Central memory CD8-positive, alpha-beta T cell (primary cell): ENCODE results near the gene PACRG.

Experiments
- ATAC-seq: fragments of 150-1000 bp; cut with Tn5 transposase; replicated peaks from 2 replicates; pipeline ENCODE4 v1.10.0; 2022; ENCODE audit warnings: mild to moderate bottlenecking, moderate FRiP score, moderate number of reproducible peaks; ENCODE audit not compliant: poor library complexity, severe bottlenecking; ENCODE audit errors: extremely low read depth
- DNase-seq, 2 donors: peaks; one replicate each; pipeline ENCODE4 v3.0.0; 2021; ENCODE audit warnings: low spot score in 2 of 2
- H3K27ac Mint-ChIP-seq: one replicate; pipeline ENCODE4 v1.8.0; 2022; ENCODE audit warnings: low read depth, mild to moderate bottlenecking, moderate library complexity, mixed read lengths
- H3K27me3 Mint-ChIP-seq: one replicate; pipeline ENCODE4 v1.8.0; 2022; ENCODE audit warnings: mixed read lengths
- H3K36me3 Mint-ChIP-seq: one replicate; pipeline ENCODE4 v1.8.0; 2022; ENCODE audit warnings: mild to moderate bottlenecking, moderate library complexity, mixed read lengths; ENCODE audit not compliant: insufficient read depth
- H3K4me1 Mint-ChIP-seq: one replicate; pipeline ENCODE4 v1.8.0; 2022; ENCODE audit warnings: mixed read lengths
- H3K4me3 Mint-ChIP-seq: one replicate; pipeline ENCODE4 v1.8.0; 2022; ENCODE audit warnings: mild to moderate bottlenecking, moderate library complexity, mixed read lengths
- H3K9me3 Mint-ChIP-seq: one replicate; pipeline ENCODE4 v1.8.0; 2022; ENCODE audit warnings: mixed read lengths

The PACRG gene

GRCh38 chr6:163063561-163063960, 335.8 kb downstream of the PACRG start:
- H3K4me1 Mint-ChIP-seq = no peaks in the 10 kb centered on the region
- no peaks in the 10 kb centered on the region for H3K36me3 Mint-ChIP-seq
- peaks cover 15% of the 10 kb centered on the region for H3K9me3 Mint-ChIP-seq
- H3K27ac Mint-ChIP-seq = no peak overlapping the region
- H3K4me3 Mint-ChIP-seq = no peak overlapping the region
- ATAC-seq = no peak
- DNase-seq = no peak
- H3K27me3 Mint-ChIP-seq = peaks cover 10% of the 10 kb centered on the region

- no peaks in the 10 kb centered on the region for H3K36me3 Mint-ChIP-seq
- ATAC-seq (no peak), DNase-seq (no peak)
- no peak overlapping the region for H3K27ac Mint-ChIP-seq
- H3K4me3 Mint-ChIP-seq = no peak overlapping the region
- peaks cover 10% of the 10 kb centered on the region for H3K27me3 Mint-ChIP-seq
- no peaks in the 10 kb centered on the region for H3K4me1 Mint-ChIP-seq
- H3K9me3 Mint-ChIP-seq = peaks cover 18% of the 10 kb centered on the region
Observed at GRCh38 chr6:163064397-163064796, 336.6 kb downstream of the PACRG start.

GRCh38 chr6:163066200-163066599, 338.4 kb downstream of the PACRG start:
- Mint-ChIP-seq H3K9me3 (peaks cover 23% of the 10 kb centered on the region), H3K27ac (no peak overlapping the region), H3K27me3 (peaks cover 10% of the 10 kb centered on the region), H3K4me1 (no peaks in the 10 kb centered on the region), H3K36me3 (no peaks in the 10 kb centered on the region), H3K4me3 (no peak overlapping the region)
- DNase-seq (no peak), ATAC-seq (no peak)

GRCh38 chr6:163077134-163077533, 349.4 kb downstream of the PACRG start:
- Mint-ChIP-seq H3K27ac (no peak overlapping the region), H3K36me3 (no peaks in the 10 kb centered on the region), H3K4me3 (no peak overlapping the region), H3K9me3 (no peaks in the 10 kb centered on the region), H3K4me1 (no peaks in the 10 kb centered on the region), H3K27me3 (no peaks in the 10 kb centered on the region)
- DNase-seq (no peak), ATAC-seq (no peak)

GRCh38 chr6:163078712-163079111, 350.9 kb downstream of the PACRG start:
- ATAC-seq (no peak), DNase-seq (no peak)
- H3K36me3 Mint-ChIP-seq = no peaks in the 10 kb centered on the region
- H3K4me1 Mint-ChIP-seq = no peaks in the 10 kb centered on the region
- no peak overlapping the region for H3K27ac Mint-ChIP-seq
- H3K27me3 Mint-ChIP-seq = no peaks in the 10 kb centered on the region
- H3K4me3 Mint-ChIP-seq = no peak overlapping the region
- no peaks in the 10 kb centered on the region for H3K9me3 Mint-ChIP-seq

GRCh38 chr6:163080228-163080627, 352.5 kb downstream of the PACRG start:
- no peaks in the 10 kb centered on the region for H3K36me3 Mint-ChIP-seq
- H3K9me3 Mint-ChIP-seq = no peaks in the 10 kb centered on the region
- H3K4me1 Mint-ChIP-seq = no peaks in the 10 kb centered on the region
- H3K4me3 Mint-ChIP-seq = no peak overlapping the region
- DNase-seq (no peak), ATAC-seq (no peak)
- no peak overlapping the region for H3K27ac Mint-ChIP-seq
- no peaks in the 10 kb centered on the region for H3K27me3 Mint-ChIP-seq

GRCh38 chr6:163083141-163083540, 355.4 kb downstream of the PACRG start:
- Mint-ChIP-seq H3K9me3 (peaks cover 8% of the 10 kb centered on the region), H3K4me3 (no peak overlapping the region), H3K36me3 (no peaks in the 10 kb centered on the region), H3K27ac (no peak overlapping the region), H3K27me3 (no peaks in the 10 kb centered on the region), H3K4me1 (no peaks in the 10 kb centered on the region)
- ATAC-seq (no peak), DNase-seq (no peak)

GRCh38 chr6:163085426-163085825, 357.7 kb downstream of the PACRG start:
- H3K36me3 Mint-ChIP-seq = no peaks in the 10 kb centered on the region
- no peak overlapping the region for H3K27ac Mint-ChIP-seq
- H3K27me3 Mint-ChIP-seq = no peaks in the 10 kb centered on the region
- no peaks in the 10 kb centered on the region for H3K4me1 Mint-ChIP-seq
- H3K4me3 Mint-ChIP-seq = no peak overlapping the region
- ATAC-seq (no peak), DNase-seq (no peak)
- peaks cover 8% of the 10 kb centered on the region for H3K9me3 Mint-ChIP-seq

- no peak for ATAC-seq
- H3K9me3 Mint-ChIP-seq = peaks cover 8% of the 10 kb centered on the region
- H3K4me3 Mint-ChIP-seq = no peak overlapping the region
- H3K4me1 Mint-ChIP-seq = no peaks in the 10 kb centered on the region
- H3K27ac Mint-ChIP-seq = no peak overlapping the region
- DNase-seq = no peak
- no peaks in the 10 kb centered on the region for H3K27me3 Mint-ChIP-seq
- H3K36me3 Mint-ChIP-seq = no peaks in the 10 kb centered on the region
Observed at GRCh38 chr6:163085861-163086623, 358.3 kb downstream of the PACRG start.

GRCh38 chr6:163086624-163086920, 358.8 kb downstream of the PACRG start:
- peaks cover 8% of the 10 kb centered on the region for H3K9me3 Mint-ChIP-seq
- H3K36me3 Mint-ChIP-seq = no peaks in the 10 kb centered on the region
- H3K4me1 Mint-ChIP-seq = no peaks in the 10 kb centered on the region
- no peak overlapping the region for H3K27ac Mint-ChIP-seq
- ATAC-seq = no peak
- no peak for DNase-seq
- H3K27me3 Mint-ChIP-seq = no peaks in the 10 kb centered on the region
- no peak overlapping the region for H3K4me3 Mint-ChIP-seq

GRCh38 chr6:163087981-163088380, 360.2 kb downstream of the PACRG start:
- H3K27ac Mint-ChIP-seq = no peak overlapping the region
- H3K4me1 Mint-ChIP-seq = no peaks in the 10 kb centered on the region
- ATAC-seq (no peak), DNase-seq (no peak)
- no peak overlapping the region for H3K4me3 Mint-ChIP-seq
- H3K9me3 Mint-ChIP-seq = peaks cover 8% of the 10 kb centered on the region
- H3K27me3 Mint-ChIP-seq = no peaks in the 10 kb centered on the region
- H3K36me3 Mint-ChIP-seq = no peaks in the 10 kb centered on the region

- no peaks in the 10 kb centered on the region for H3K36me3 Mint-ChIP-seq
- H3K27ac Mint-ChIP-seq = no peak overlapping the region
- H3K4me1 Mint-ChIP-seq = no peaks in the 10 kb centered on the region
- ATAC-seq = no peak
- no peaks in the 10 kb centered on the region for H3K27me3 Mint-ChIP-seq
- no peaks in the 10 kb centered on the region for H3K9me3 Mint-ChIP-seq
- DNase-seq = no peak
- no peak overlapping the region for H3K4me3 Mint-ChIP-seq
Observed at GRCh38 chr6:163092876-163093275, 365.1 kb downstream of the PACRG start.

GRCh38 chr6:163094881-163095280, 367.1 kb downstream of the PACRG start:
- no peaks in the 10 kb centered on the region for H3K36me3 Mint-ChIP-seq
- H3K4me1 Mint-ChIP-seq = no peaks in the 10 kb centered on the region
- no peaks in the 10 kb centered on the region for H3K9me3 Mint-ChIP-seq
- DNase-seq (no peak), ATAC-seq (no peak)
- no peak overlapping the region for H3K4me3 Mint-ChIP-seq
- H3K27ac Mint-ChIP-seq = no peak overlapping the region
- no peaks in the 10 kb centered on the region for H3K27me3 Mint-ChIP-seq
